H9 (cell line): ENCODE data around the gene PPIF. TPM values are rescaled to one million over a fixed set of nuclear protein-coding genes. Genes with fewer than 3 reads are reported as not detected.

Source experiments
- DNase-seq: peaks from one replicate; pipeline ENCODE4 v3.0.0-alpha.2; 2017
- H2AFZ ChIP-seq: one replicate; pipeline ENCODE4 v1.6.1; 2013; ENCODE audit warnings: mild to moderate bottlenecking, low read length, control low read depth, moderate library complexity
- H2AK5ac ChIP-seq: 2 replicates; pipeline ENCODE4 v1.6.1; 2013; ENCODE audit warnings: low read length, control low read depth, mixed read lengths; ENCODE audit not compliant: insufficient read length
- H2BK120ac ChIP-seq: one replicate; pipeline ENCODE4 v1.6.1; 2013; ENCODE audit warnings: low read depth, mild to moderate bottlenecking, low read length, control low read depth, inconsistent platforms; ENCODE audit not compliant: poor library complexity, severe bottlenecking
- H2BK12ac ChIP-seq: 2 replicates; pipeline ENCODE4 v1.6.1; 2013; ENCODE audit warnings: low read length, control low read depth, mixed read lengths, low read depth; ENCODE audit not compliant: insufficient read length
- H2BK15ac ChIP-seq: 2 replicates; pipeline ENCODE4 v1.6.1; 2013; ENCODE audit warnings: low read depth, low read length, control low read depth
- H2BK20ac ChIP-seq: one replicate; pipeline ENCODE4 v1.6.1; 2013; ENCODE audit warnings: low read depth, mild to moderate bottlenecking, low read length, control low read depth, inconsistent platforms; ENCODE audit not compliant: poor library complexity, severe bottlenecking
- H2BK5ac ChIP-seq: 2 replicates; pipeline ENCODE4 v1.6.1; 2013; ENCODE audit warnings: low read length, control low read depth, mixed read lengths; ENCODE audit not compliant: insufficient read length
- H3K14ac ChIP-seq: 2 replicates; pipeline ENCODE4 v1.6.1; 2013; ENCODE audit warnings: low read length, control low read depth; ENCODE audit not compliant: insufficient read depth
- H3K18ac ChIP-seq: 2 replicates; pipeline ENCODE4 v1.6.1; 2013; ENCODE audit warnings: low read depth, mild to moderate bottlenecking, mixed read lengths, low read length, control low read depth; ENCODE audit not compliant: insufficient read length
- H3K23ac ChIP-seq: 2 replicates; pipeline ENCODE4 v1.6.1; 2013; ENCODE audit warnings: low read length, control low read depth, mixed read lengths, low read depth; ENCODE audit not compliant: insufficient read length
- H3K23me2 ChIP-seq: 2 replicates; pipeline ENCODE4 v1.6.1; 2013; ENCODE audit warnings: low read depth, mild to moderate bottlenecking, mixed read lengths, low read length, control low read depth; ENCODE audit not compliant: insufficient read length, poor library complexity, severe bottlenecking
- H3K27ac ChIP-seq: 2 replicates; pipeline ENCODE4 v1.5.1; 2013; ENCODE audit warnings: low read length, control low read depth, mixed read lengths, low read depth; ENCODE audit not compliant: insufficient read length
- H3K27me3 ChIP-seq: 2 replicates; pipeline ENCODE4 v1.6.1; 2013; ENCODE audit warnings: low read length, control low read depth, inconsistent platforms; ENCODE audit not compliant: insufficient read depth
- H3K4ac ChIP-seq: 2 replicates; pipeline ENCODE4 v1.6.1; 2013; ENCODE audit warnings: low read depth, mild to moderate bottlenecking, control low read depth, inconsistent platforms, low read length, moderate library complexity
- H3K4me1 ChIP-seq: 2 replicates; pipeline ENCODE4 v1.6.1; 2013; ENCODE audit warnings: low read length, control low read depth, inconsistent platforms; ENCODE audit not compliant: insufficient read depth
- H3K4me2 ChIP-seq: 2 replicates; pipeline ENCODE4 v1.6.1; 2013; ENCODE audit warnings: low read length, control low read depth, mixed read lengths; ENCODE audit not compliant: insufficient read length, insufficient read depth
- H3K56ac ChIP-seq: 2 replicates; pipeline ENCODE4 v1.6.1; 2013; ENCODE audit warnings: low read depth, mild to moderate bottlenecking, mixed read lengths, low read length, control low read depth; ENCODE audit not compliant: insufficient read length
- H3K79me1 ChIP-seq: 2 replicates; pipeline ENCODE4 v1.6.1; 2013; ENCODE audit warnings: low read depth, mild to moderate bottlenecking, moderate library complexity, low read length, control low read depth, inconsistent platforms; ENCODE audit not compliant: insufficient read depth, poor library complexity, severe bottlenecking
- H3K79me2 ChIP-seq: 2 replicates; pipeline ENCODE4 v1.6.1; 2013; ENCODE audit warnings: low read length, control low read depth, inconsistent platforms; ENCODE audit not compliant: insufficient read depth
- H3K9ac ChIP-seq: 2 replicates; pipeline ENCODE4 v1.6.1; 2013; ENCODE audit warnings: low read length, control low read depth, mixed read lengths; ENCODE audit not compliant: insufficient read length; ENCODE audit errors: extremely low read depth
- H3K9me3 ChIP-seq: one replicate; pipeline ENCODE4 v1.6.1; 2013; ENCODE audit warnings: low read depth, low read length, inconsistent platforms; ENCODE audit not compliant: control insufficient read depth
- H3T11ph ChIP-seq: one replicate; pipeline ENCODE4 v1.6.1; 2013; ENCODE audit warnings: mild to moderate bottlenecking, low read length, control low read depth, inconsistent platforms
- H4K20me1 ChIP-seq: one replicate; pipeline ENCODE4 v1.6.1; 2013; ENCODE audit not compliant: control insufficient read depth, insufficient read length, insufficient read depth
- H4K5ac ChIP-seq: 2 replicates; pipeline ENCODE4 v1.6.1; 2013; ENCODE audit warnings: low read depth, mild to moderate bottlenecking, mixed read lengths, low read length, control low read depth; ENCODE audit not compliant: insufficient read length
- H4K8ac ChIP-seq: replicated peaks from 2 replicates; pipeline ENCODE4 v1.6.1; 2013; ENCODE audit warnings: low read length, control low read depth, mixed read lengths, low read depth; ENCODE audit not compliant: insufficient read length
- H4K91ac ChIP-seq: 2 replicates; pipeline ENCODE4 v1.6.1; 2013; ENCODE audit warnings: low read depth, mild to moderate bottlenecking, moderate library complexity, mixed read lengths, low read length, control low read depth; ENCODE audit not compliant: insufficient read length
- H3K27ac Mint-ChIP-seq, 3 experiments: 2 replicates in 2 of 3; 3 replicates in 1 of 3; pipeline ENCODE4 v1.8.0; 2020 to 2021; ENCODE audit warnings: mixed read lengths in 3 of 3, mild to moderate bottlenecking in 1 of 3, moderate library complexity in 1 of 3
- H3K27me3 Mint-ChIP-seq: 2 replicates; pipeline ENCODE4 v1.8.0; 2021; ENCODE audit warnings: low read depth, mild to moderate bottlenecking, moderate library complexity, mixed read lengths
- H3K36me3 Mint-ChIP-seq, 3 experiments: 2 replicates in 2 of 3; 3 replicates in 1 of 3; pipeline ENCODE4 v1.8.0; 2020 to 2021; ENCODE audit warnings: low read depth in 3 of 3, mixed read lengths in 3 of 3; ENCODE audit not compliant: insufficient read depth in 1 of 3
- H3K4me1 Mint-ChIP-seq, 2 experiments: 2 replicates each; pipeline ENCODE4 v1.8.0; 2020; ENCODE audit warnings: mixed read lengths in 2 of 2
- H3K4me3 Mint-ChIP-seq, 2 experiments: 2 replicates in 1 of 2; 3 replicates in 1 of 2; pipeline ENCODE4 v1.8.0; 2020 to 2021; ENCODE audit warnings: mild to moderate bottlenecking in 2 of 2, mixed read lengths in 2 of 2, moderate library complexity in 1 of 2
- H3K9me3 Mint-ChIP-seq, 2 experiments: 2 replicates in 1 of 2; 3 replicates in 1 of 2; pipeline ENCODE4 v1.8.0; 2020; ENCODE audit warnings: mild to moderate bottlenecking in 2 of 2, mixed read lengths in 2 of 2, moderate library complexity in 1 of 2
- WGBS: extraction: QIAGEN DNeasy Blood & Tissue Kit; methylation state at CpG from one replicate; pipeline ENCODE4 v1.1.7; 2013; ENCODE audit warnings: missing lambda C conversion rate, low lambda C conversion rate, mixed read lengths; ENCODE audit not compliant: insufficient read length; ENCODE audit errors: extremely low coverage; 5-methylcytosine and 5-hydroxymethylcytosine counted together
- total RNA-seq: library from RNA; stranded (reverse); gene quantifications from 2 replicates; pipeline ENCODE4 v1.2.1, GENCODE V29; 2021
- TF ChIP-seq, protein P1 (sequence below): fragments of 200-600 bp; sonication (generic); conservative IDR thresholded peaks from 3 replicates; pipeline ENCODE4 v1.8.0; 2021; ENCODE audit warnings: antibody characterized with exemption, mild to moderate bottlenecking

The PPIF gene
- total RNA-seq, 1 experiment from 2014 or later = 79.7 TPM

DNA sequence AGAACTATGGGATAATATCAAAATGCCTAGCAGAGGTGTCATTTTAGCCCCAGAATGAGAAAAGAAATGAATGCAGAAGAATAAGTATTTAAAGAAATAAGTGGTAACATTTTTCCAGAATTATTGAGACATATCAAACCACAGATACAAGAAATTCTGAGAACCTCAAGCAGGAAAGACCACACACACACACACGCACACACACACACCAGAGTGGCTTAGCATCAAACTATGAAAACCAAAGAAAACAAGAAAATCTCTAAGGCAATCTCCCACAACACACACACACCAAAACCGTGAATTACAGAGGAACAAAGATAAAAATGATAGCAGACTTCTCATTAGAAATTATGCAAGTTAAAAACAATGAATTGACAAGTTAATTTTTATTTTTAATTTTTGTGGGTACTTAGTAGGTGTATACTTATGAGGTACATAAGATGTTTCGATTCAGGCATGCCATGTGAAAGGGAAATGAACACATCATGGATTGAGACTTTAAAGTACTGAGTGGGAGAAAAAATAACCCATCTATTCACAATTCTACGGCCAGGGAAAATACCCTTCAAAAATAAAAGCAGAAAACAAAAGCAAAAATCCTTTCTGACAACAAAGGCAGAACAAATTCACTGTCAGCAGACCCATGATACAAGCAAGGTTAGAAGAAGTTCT is 14.6 kb downstream of the PPIF start:
- peaks cover 2 to 7% (median 2%) of the 10 kb centered on the region in 3 experiments; a peak in 6 of 7 replicates for H3K36me3 Mint-ChIP-seq

More for the DNA sequence above, 14.6 kb downstream of the PPIF start:
- Histone ChIP-seq H3K79me2 (no peaks in the 10 kb centered on the region), H4K91ac (no peak overlapping the region), H2BK20ac (no peak overlapping the region), H3K18ac (no peak overlapping the region), H3K56ac (no peak overlapping the region), H3K23me2 (no peaks in the 10 kb centered on the region), H4K5ac (no peak overlapping the region), H3K14ac (no peak overlapping the region), H3K9ac (no peak overlapping the region), H3K23ac (no peak overlapping the region), H3K79me1 (no peaks in the 10 kb centered on the region), H2AFZ (no peak overlapping the region), H3T11ph (no peak overlapping the region), H2BK12ac (no peak overlapping the region), H3K4me2 (no peak overlapping the region), H2BK120ac (no peak overlapping the region), H2BK15ac (no peak overlapping the region), H3K4me1 (no peaks in the 10 kb centered on the region), H3K27me3 (no peaks in the 10 kb centered on the region), H4K20me1 (no peaks in the 10 kb centered on the region), H2AK5ac (no peak overlapping the region), H2BK5ac (no peak overlapping the region), H3K4ac (no peak overlapping the region), H4K8ac (no peak overlapping the region), H3K9me3 (no peaks in the 10 kb centered on the region), H3K27ac (no peak overlapping the region)
- TF ChIP-seq, protein P1, sequence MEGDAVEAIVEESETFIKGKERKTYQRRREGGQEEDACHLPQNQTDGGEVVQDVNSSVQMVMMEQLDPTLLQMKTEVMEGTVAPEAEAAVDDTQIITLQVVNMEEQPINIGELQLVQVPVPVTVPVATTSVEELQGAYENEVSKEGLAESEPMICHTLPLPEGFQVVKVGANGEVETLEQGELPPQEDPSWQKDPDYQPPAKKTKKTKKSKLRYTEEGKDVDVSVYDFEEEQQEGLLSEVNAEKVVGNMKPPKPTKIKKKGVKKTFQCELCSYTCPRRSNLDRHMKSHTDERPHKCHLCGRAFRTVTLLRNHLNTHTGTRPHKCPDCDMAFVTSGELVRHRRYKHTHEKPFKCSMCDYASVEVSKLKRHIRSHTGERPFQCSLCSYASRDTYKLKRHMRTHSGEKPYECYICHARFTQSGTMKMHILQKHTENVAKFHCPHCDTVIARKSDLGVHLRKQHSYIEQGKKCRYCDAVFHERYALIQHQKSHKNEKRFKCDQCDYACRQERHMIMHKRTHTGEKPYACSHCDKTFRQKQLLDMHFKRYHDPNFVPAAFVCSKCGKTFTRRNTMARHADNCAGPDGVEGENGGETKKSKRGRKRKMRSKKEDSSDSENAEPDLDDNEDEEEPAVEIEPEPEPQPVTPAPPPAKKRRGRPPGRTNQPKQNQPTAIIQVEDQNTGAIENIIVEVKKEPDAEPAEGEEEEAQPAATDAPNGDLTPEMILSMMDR = no peak
- H3K27me3 Mint-ChIP-seq = peaks cover 19% of the 10 kb centered on the region
- peaks cover 0 to 4% of the 10 kb centered on the region in 2 experiments; a peak in 1 of 5 replicates for H3K9me3 Mint-ChIP-seq
- DNase-seq = no peak
- no peak overlapping the region for H3K4me3 Mint-ChIP-seq
- no peak overlapping the region for H3K27ac Mint-ChIP-seq
- H3K4me1 Mint-ChIP-seq = no peaks in the 10 kb centered on the region
- WGBS = no CpG with 5 or more reads among the region's 4 CpGs
